Ovary (tissue), 3 donors: ENCODE measurements around the gene FKBP6.

Experiments used
- POLR2A ChIP-seq: fragments of 450-650 bp; IDR thresholded peaks from one replicate; pipeline ENCODE4 v1.6.1; 2017; ENCODE audit warnings: antibody characterized with exemption, mild to moderate bottlenecking, moderate library complexity
- TF ChIP-seq, protein P1 (sequence below), 3 donors: fragments of 450-650 bp in 2 of 3; fragments of 200-600 bp in 1 of 3; IDR thresholded peaks; one replicate each; pipeline versions ENCODE4 v1.5.1 to v1.8.0; 2016 to 2022; ENCODE audit warnings: antibody characterized with exemption in 3 of 3, mild to moderate bottlenecking in 1 of 3
- donor health status: DM: no; HTN: no; CAD: no.

DNA sequence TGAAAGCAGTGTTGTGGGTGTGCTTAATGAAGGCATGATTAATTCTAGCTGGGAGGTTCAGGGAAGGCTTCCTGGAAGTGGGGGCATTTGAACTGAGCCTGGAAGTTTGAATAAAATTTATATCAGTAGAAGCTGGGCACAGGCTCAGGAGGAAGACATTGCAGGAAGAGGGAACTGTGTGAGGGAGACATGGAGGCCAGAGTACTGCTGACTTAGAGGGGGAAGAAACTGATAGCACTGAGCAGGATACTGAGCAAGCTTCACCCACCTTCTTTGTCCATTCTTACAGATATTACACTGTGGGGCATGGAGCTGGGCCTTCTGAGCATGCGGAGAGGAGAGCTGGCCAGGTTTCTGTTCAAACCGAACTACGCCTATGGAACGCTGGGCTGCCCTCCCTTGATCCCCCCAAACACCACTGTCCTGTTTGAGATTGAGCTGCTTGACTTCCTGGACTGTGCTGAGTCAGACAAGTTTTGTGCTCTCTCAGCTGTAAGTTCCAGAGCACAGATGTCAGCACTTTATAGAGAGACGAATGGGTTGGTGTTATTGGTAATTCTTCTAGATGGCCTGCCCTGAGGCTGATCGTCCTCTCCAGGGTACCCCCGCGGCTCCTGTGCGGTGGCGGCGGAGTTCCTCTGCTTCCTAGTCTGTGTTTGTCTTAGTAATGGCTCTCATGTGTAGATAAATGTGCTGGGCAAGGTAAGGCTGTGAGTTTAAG is 2.1 kb downstream of the FKBP6 start:
- TF ChIP-seq, protein P1, sequence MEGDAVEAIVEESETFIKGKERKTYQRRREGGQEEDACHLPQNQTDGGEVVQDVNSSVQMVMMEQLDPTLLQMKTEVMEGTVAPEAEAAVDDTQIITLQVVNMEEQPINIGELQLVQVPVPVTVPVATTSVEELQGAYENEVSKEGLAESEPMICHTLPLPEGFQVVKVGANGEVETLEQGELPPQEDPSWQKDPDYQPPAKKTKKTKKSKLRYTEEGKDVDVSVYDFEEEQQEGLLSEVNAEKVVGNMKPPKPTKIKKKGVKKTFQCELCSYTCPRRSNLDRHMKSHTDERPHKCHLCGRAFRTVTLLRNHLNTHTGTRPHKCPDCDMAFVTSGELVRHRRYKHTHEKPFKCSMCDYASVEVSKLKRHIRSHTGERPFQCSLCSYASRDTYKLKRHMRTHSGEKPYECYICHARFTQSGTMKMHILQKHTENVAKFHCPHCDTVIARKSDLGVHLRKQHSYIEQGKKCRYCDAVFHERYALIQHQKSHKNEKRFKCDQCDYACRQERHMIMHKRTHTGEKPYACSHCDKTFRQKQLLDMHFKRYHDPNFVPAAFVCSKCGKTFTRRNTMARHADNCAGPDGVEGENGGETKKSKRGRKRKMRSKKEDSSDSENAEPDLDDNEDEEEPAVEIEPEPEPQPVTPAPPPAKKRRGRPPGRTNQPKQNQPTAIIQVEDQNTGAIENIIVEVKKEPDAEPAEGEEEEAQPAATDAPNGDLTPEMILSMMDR (IDR thresholded peaks at IDR 0.05): no peak
- no peak for TF ChIP-seq POLR2A
